RWPE1 (cell line): Measurements from ENCODE around the gene CCDC88C.
A peak's percentile ranks its signal among the peaks of the same experiment; 100 is the strongest.

Experiments used
- CTCF ChIA-PET: fragments of 350-600 bp; sonication (Branson Sonifier 250); formaldehyde crosslinking; extraction: SDS; loops from one replicate; lab custom pipeline; 2021; lab: Yijun Ruan, JAX
- POLR2A ChIA-PET: fragments of 400-600 bp; formaldehyde crosslinking; extraction: SDS; loops from one replicate; lab custom pipeline; 2020; ENCODE audit warnings: antibody characterized with exemption; ENCODE audit not compliant: low non-redundant PET; lab: Yijun Ruan, JAX
- DNase-seq: peaks from one replicate; pipeline ENCODE4 v3.0.0; 2012; ENCODE audit warnings: low spot score
- H3K27ac ChIP-seq: fragments of 450-650 bp; 2 replicates; pipeline ENCODE4 v1.5.1; 2017
- CTCF ChIP-seq: fragments of 450-650 bp; conservative IDR thresholded peaks from 2 replicates; pipeline ENCODE4 v1.5.1; 2017; ENCODE audit warnings: low read depth, mild to moderate bottlenecking

The CCDC88C gene

DNA sequence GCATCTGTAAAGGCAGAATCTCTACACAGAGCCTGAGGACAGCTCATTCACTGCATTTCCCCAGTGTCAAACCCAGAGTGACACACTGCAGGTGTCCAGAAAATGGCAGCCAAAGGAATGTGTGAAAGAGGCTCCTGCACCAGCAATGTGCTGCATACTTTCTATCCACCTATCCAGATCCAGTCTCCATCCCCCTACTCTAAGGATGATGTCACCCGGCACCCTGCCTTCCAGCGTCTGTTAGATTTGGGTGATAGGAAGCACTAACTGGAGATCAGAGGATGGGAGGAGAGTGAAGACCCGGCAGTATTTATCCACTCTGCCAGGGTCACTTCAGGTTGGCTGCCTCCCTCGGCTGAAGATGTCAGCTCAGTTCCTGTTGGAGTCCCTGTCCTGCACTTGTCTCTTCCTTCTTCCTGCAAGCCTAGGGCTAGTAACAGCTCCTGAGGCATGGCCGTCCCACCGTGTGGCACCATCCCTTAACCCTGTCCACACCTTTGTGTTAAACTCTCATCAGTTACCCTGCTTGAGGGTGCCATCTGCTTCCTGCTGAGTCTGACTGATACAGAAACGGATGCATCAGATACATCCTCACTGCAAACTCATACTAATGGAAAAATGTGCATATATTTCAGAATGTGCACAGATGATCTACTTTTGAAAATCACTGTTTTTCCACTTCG, 160.2 kb downstream of the CCDC88C start:
- POLR2A ChIA-PET, result interaction anchor here (0.6 kb wide), 1 partner anchor 41 kb away, joined by 3 read pairs; no protein-coding TSS in a partner anchor
- no peak for DNase-seq
- CTCF ChIA-PET, result interaction anchor here (1.1 kb wide), 1 partner anchor 80 kb away, joined by 3 read pairs; no protein-coding TSS in a partner anchor
- peak overlapping the region; percentile 100 for H3K27ac ChIP-seq
- TF ChIP-seq CTCF, result no peak

GRCh38 chr14:91256661-91257060, 161.0 kb downstream of the CCDC88C start:
- ChIA-PET POLR2A (interaction anchor here (0.6 kb wide), 1 partner anchor 41 kb away, joined by 3 read pairs; no protein-coding TSS in a partner anchor), CTCF (interaction anchor here (0.6 to 1.1 kb wide), 2 partner anchors 79 to 1250 kb away, joined by 3 read pairs; no protein-coding TSS in a partner anchor)

GRCh38 chr14:91255026-91255695, 162.5 kb downstream of the CCDC88C start:
- ChIA-PET POLR2A (no interaction called here), CTCF (interaction anchor here (0.7 kb wide), 1 partner anchor 54 kb away, joined by 4 read pairs; no protein-coding TSS in a partner anchor)
- H3K27ac ChIP-seq, result peak overlapping the region; percentile 87
- TF ChIP-seq CTCF, result no peak
- no peak for DNase-seq

More at GRCh38 chr14:91256661-91257060, 161.0 kb downstream of the CCDC88C start:
- no peak for DNase-seq
- H3K27ac ChIP-seq, result peak overlapping the region; percentile 100
- no peak for TF ChIP-seq CTCF

- H3K27ac ChIP-seq, result peak overlapping the region; percentile 87
- CTCF ChIA-PET, result no interaction called here
- POLR2A ChIA-PET, result no interaction called here
- DNase-seq, result no peak
- TF ChIP-seq CTCF, result no peak
Measured at GRCh38 chr14:91254461-91254860, 163.2 kb downstream of the CCDC88C start.

DNA sequence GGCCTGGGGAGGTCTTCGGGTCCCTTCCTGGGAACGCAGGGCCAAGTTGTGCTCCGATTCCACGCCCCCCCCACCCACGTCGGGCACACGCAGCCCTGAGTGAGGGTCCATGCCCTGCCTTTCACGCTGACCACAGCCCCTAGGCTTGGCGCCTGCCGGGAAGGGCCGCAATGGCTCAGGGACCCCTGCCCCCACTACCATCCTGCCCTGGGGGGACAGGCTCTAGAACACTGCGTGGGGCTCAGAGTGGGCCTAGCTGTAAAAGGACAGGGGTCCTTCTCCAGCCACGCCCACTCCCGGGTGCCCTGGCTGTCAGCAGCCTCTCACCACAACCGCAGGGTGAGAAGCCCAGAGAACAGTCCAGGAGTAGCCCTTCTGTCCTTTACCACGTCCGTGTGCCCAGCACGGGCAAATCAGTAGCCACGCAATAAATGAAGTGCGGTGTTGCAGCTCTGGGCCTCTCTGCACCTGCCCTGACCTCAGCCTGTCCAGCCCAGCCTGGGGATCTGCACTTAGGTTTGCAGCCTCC, 163.8 kb downstream of the CCDC88C start:
- peak overlapping the region; percentile 87 for H3K27ac ChIP-seq
- no peak for DNase-seq
- CTCF ChIA-PET, result no interaction called here
- POLR2A ChIA-PET, result no interaction called here
- no peak for TF ChIP-seq CTCF
